HG03196 (cell line): ENCODE measurements around the gene NSMF.
"Not testable (repeated sequence)": the region's sequence is repeated elsewhere in the genome, so short reads cannot be mapped to it uniquely, and the experiment has no call there.

Source experiments
- ATAC-seq: cut with Tn5 transposase; IDR thresholded peaks from one replicate; pipeline ENCODE4 v1.9.1; 2021; ENCODE audit not compliant: unreplicated experiment

Gene NSMF

DNA sequence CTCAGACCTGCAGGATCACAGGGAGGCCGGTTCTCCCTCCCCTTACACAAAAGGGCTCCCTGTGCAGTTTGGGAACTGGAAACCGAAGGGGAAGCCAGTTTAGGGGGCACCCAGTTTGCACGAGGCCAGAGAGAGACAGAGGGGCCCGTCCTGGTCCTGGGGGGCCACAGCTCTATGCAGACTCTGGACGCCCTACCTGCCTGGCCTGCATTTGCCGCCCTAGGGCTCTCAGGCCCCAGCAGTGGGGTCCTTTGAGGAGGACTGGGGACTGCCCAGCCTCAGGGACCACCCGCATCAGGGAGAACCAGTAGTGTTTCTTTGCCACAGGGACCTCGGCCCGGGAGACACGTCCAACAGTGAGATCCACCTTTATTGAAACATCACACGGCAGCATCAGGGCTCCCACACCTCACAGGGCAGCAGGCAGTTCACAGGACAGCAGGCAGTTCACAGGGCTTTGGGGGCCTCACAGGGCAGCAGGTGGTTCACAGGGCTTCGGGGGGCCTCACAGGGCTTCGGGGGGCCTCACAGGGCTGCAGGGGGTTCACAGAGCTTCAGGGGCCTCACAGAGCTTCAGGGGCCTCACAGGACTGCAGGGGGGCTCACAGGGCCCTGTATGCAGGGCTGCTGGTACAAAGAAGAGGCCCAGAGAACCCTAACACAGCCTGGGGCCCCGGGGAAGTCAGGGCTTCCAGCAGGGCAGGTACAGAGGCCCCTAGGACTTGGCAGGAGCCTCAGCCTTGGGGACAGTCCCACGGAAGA, 648 bp upstream of the NSMF start:
- no peak for ATAC-seq

DNA sequence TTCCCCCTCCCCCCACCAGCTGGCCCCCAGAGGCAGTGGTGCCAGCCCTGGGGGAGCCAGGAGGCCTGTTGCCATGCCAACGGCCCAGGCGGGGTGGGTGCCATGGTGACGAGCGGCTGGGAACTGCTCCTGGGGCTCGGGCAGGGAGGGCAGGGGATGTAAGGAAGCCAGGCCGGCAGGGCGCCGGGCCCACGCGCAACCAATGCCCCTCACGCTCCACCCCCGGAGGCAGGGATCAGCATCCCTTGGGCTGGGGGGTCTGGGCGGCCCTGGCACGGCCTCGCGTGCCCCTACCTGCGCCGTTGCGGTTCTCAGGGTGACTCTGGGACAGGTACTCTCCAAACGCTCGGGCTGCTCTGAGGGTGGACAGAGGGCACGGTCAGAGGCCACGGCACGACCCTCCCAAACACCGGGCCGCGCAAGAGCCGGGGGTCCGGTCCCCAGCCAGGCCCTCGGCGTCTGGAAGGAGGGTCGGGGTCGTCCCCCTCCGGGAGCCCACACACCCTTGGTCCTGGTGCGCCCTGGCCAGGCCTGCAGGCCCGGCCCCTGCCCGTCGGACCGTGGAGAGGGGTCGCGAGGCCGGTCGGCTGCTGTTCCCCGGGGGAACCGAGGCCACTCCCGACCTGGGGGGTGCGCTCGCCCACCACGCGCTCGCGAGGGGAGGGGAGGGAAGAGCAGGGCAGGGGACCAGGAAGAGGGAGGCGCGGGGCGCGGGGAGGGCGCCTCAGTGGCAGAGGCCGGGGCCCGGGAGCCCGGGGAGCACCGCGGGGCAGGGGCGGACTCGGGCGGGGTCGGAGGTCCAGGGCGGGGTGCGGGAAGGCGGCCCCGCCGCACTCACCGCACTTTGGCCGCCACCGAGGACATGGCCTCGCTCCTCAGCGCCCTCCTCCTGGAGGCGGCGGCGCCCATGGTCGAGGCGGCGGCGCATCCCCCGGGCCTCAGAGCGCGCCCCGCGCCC, 661 bp downstream of the NSMF start:
- no peak for ATAC-seq

DNA sequence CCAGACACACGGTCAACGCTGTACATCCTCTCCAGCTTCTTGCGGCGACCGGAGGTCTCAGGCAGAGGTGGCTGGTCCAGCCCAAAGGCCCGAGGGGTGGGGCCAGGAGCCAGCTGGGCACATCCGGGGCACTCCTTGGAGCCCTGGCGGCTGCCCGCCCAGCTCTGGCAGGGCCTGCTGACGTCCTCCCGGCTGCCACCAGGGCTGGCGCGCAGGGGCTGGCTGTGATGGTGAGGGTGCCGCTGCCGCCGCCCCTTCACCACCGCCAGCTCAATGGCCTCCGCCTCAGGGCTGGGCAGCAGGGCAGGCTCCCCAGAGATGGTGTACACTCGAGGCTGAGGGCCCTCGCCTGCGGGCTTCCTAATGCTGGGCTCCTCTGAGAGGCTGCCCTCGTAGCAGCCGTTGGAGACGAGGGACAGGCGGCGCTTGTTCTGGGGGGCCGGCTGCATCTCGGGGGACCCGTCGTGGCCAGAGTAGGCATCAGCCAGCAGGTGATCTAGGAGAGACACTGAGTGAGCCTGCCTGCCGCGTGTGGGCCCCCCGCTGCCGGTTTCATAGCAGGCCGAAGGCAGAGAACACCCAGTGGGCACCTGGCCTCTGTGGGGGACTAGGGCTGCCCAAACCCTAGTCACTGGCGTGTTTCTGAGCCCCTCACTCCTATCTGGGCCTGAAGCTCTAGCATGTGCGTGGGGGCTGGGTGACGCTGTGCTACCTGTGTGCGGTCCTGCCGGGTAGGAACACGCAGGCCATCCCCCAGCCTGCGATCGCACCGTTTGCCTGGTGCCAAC, 1.5 kb downstream of the NSMF start:
- ATAC-seq: no peak

DNA sequence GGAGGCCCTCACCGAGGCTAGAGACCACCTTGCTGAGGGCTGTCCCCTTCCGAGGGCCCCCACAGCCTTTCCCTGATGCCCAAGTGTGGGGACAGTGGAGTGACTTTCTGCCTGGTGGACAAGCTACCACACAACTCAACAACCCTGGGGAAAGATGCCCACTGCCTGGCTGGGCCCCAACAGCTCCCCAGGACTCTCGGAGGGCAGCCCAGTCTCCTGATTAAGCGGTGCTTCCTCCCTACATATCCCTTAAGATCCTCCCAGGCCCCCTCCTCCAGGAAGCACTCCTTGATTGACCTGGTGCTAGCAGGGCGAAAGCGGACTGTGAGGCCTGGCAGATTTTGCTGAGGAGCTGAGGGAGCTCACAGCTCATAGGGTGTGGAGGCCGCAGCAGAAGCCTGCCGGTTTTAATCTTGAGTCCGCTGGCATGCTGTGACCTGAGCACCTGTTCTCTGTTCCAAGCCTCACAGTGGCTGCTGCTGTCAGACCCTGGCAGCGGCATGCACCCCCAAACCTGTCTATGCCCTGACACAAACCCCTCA, 2.2 kb downstream of the NSMF start:
- ATAC-seq: no peak

DNA sequence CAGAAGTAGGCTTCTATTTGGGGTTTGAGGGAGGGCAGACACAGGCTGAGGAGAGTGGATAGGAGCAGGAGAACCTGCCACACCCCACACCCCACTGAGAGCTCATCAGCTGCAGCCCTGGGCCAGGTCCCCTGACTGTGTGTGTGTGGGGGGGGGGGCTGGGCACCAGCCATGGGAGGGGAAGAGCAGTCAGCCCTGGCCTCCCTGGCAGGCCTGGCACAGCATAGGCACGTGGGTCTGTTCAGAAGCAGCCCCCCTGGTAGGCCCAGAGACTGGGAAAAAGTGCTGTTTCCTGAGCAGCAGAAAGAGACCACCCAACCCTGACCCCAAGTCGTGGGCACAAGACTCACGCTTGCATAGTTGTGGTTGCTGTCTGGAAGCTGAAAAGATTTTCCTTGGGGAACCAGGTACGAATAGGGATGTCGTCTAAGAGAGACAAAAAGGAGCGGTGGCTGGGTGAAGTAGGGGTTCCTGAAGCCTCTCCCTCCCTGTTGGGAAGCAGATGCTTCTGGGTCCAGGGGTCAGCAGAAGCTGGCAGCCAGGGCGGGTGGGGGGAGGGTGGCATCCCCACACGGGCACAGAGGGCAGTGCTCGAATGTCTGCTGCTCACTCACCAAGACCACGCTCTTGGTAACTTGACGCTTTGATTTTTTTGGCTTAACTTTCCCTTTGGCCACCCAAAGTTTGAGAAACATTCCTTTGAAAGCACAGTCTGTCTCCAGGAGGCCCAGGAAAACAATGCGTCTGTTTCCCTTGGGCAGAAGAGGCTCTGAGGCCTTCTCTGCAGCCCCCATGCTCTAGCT, 2.9 kb downstream of the NSMF start:
- no peak for ATAC-seq

DNA sequence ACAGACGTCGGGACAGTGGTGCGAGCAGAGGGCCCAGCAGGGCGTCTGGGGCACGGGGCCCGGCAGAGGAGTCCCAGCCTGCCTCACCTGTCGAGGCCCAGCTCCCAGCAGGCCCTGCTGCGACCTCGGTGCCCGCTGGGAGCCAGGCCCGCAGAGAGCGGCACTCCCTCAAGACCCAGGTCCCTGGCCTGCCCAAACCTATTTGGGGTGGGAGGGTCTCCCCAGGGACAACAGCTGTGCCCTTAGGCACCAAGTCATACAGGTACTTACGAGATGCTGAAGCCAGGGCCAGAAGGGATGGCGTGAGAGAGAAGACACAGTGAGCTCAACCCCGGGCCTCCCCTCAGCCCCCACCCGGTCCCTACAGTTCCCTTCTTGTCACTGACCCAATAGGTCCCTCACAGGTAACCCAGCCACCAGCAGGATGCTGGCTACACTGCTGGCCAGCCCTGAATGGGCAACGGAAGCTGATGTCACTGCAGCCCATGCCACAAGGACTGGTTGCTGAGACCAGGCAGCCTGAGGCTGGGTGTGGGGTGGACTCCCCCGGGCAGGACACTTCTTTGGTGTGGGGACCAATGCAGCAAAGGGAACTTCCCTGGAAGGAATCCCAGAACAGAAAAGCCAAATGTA, 3.7 kb downstream of the NSMF start:
- no peak for ATAC-seq

DNA sequence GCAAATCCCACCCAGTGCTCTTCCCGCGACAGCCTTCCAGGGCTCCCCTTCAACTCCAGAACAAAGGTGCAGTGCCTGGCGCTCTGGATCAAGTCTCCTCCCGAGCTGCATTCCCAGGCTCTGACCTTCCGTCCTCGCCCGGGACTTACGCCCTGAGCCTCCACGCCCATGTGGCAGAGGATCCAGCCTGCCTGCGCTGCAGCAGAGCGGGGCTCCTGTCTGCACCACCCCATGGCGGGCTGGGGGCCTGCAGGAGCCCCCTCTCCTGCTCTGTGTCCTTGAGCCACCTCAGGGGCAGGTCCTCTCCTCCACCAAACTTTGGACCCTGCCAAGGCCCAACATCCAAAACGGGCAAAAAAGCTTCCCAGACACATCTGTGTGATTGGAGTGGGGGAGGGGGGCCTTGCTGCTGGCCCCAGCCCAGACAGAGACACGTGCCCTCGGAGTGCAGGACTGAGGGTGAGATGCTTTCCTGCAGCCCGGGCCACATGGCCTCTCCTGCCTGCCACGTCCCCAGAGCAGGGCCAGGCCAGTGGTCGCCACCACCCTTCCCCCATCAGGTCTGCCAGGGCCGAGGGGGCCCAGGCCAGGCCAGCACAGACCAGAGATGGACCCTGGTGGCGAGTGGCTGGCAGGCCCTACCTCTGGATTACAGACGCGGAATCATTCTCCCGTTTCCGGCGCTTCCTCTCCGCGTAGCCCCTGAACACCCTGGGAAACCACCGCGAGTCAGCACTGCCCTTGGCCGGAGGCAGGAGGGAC, 4.4 kb downstream of the NSMF start:
- no peak for ATAC-seq

DNA sequence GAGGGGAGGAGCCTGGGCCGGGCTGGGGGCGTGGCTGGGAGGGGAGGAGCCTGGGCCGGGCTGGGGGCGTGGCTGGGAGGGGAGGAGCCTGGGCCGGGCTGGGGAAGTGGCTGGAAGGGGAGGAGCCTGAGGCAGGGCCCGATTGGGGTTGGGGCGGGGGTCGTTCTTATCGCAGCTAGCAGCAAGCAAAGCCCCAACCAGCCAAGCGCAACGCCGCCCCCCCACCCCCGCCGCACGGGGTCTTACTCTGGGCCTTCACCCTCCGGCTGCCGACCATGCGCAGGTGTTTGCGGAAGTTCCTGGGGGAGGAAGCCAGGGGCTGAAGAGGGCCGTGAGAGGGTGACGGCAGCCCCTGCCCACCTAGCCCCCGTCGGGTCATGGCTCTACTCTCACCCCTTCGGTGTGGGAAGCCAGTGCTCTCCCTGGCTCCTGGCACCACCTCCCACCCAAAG, 5.0 kb downstream of the NSMF start:
- ATAC-seq: no peak

DNA sequence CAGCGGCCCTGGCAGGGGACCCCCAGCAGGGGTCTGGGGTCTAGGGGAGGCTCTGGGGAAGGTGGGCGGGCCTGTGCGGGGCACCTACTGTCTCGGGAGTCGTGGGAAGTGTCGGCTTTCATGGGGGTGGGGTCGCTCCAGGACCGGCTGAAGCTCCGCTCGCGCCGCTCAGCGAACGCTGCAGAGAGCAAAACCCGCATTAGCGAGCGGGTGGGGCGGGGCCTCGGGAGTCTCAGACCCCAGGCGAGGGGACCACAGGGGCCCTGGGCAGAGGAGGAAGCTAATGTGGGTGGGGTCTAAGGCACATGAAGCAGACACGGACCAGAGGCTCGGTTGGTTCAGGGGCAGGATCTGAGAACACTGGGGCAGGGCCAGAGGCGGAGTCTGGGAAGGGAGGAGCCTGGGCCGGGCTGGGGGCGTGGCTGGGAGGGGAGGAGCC, 5.5 kb downstream of the NSMF start:
- ATAC-seq: peak; percentile 41

DNA sequence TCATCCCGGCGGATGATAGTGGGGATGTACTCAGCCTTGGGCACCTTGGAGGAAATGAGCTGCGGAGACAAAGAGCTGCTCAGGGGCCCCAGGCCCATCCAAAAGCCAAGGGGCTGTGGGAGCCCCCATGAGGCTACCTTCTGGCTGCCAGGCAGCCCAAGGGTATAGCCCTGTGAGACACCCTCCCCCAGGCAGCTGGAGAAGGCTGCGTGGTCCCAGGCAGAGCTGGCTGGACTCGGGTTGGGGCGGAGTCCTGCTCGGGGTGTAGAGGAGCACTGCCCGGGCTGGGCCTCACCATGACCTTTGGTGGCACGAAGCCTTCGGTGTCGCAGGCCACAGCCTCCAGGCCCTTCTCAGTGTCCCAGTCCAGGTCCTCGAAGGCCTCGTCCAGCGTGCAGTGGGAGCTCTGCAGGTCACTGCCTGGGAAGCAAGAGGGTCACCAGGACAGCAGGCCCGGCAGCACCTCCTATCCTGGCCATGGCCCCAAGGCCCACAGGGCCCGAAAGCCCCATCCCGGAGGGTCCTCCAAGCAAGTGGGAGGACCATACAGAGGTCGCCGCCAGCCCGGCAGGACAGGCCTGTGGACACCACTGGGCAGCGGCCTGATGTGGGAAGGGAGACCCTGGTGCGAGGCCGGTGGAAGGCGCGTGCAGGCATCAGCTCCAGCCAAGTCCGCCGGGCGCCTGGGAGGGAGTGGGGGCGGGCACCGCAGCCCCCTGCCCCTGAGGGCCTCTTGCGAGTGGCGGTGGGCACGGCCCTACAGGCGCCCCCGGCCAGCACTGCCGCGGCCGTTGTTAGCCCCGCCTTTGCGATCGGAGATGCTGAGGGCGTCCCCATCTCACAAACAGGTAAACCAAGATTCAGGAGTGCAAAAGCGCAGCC, 6.1 kb downstream of the NSMF start:
- ATAC-seq: no peak

DNA sequence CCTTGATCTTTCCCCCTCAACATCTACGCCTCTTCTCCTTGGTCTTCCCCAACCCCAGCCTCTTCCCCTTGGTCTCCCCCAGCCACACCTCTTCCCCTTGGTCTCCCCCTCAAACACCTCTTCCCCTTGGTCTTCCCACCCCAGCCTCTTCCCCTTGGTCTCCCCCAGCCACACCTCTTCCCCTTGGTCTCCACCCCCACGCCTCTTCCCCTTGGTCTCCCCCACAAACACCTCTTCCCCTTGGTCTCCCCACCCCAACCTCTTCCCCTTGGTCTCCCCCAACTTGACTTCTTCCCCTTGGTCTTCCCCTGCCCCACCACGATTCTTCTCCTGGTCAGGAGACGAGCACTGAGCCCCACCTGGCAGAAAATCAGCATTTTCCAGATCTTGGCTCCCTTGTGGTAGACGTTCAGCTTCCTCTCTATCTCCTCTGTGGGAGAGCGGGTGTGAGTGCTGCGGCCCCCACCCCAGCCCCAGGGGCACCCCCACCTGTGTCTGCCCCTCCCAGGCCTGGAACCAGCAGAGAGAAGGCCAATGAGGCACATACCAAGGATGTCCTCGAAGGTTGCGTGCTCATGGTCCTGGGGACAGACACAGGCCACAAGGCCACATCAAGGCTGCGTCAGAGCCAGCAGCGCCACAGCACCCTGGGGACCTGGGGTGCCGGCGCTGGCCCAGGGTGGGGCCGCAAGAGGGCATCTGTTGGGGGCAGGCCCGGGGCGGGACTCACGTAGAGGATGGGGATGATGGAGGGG, 7.0 kb downstream of the NSMF start:
- no peak for ATAC-seq

DNA sequence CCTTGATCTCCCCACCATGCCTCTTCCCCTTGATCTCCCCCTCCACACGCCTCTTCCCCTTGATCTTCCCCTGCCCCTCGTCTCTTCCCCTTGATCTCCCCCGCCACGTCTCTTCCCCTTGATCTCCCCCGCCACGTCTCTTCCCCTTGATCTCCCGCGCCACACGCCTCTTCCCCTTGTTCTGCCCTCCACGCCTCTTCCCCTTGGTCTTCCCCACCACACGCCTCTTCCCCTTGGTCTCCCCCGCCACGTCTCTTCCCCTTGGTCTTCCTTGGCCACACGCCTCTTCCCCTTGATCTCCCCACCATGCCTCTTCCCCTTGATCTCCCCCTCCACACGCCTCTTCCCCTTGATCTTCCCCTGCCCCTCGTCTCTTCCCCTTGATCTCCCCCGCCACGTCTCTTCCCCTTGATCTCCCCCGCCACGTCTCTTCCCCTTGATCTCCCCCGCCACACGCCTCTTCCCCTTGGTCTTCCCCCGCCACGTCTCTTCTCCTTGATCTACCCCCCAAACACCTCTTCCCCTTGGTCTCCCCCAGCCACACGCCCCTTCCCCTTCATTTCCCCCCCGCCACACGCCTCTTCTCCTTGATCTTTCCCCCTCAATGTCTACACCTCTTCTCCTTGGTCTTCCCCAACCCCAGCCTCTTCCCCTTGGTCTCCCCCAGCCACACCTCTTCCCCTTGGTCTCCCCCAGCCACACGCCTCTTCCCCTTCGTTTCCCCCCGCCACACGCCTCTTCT, 7.7 kb downstream of the NSMF start:
- ATAC-seq: not testable (repeated sequence)

DNA sequence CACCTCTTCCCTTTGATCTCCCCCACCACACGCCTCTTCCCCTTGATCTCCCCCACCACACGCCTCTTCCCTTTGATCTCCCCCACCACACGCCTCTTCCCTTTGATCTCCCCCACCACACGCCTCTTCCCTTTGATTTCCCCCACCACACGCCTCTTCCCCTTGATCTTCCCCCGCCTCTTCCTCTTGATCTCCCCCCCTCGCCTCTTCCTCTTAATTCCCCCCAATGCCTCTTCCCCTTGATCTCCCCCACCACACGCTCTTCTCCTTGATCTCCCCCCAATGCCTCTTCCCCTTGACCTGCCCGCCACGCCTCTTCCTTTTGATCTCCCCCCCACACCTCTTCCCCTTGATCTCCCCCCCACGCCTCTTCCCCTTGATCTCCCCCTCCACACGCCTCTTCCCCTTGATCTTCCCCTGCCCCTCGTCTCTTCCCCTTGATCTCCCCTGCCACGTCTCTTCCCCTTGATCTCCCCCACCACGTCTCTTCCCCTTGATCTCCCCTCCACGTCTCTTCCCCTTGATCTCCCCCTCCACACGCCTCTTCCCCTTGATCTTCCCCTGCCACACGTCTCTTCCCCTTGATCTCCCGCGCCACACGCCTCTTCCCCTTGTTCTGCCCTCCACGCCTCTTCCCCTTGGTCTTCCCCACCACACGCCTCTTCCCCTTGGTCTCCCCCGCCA, 8.5 kb downstream of the NSMF start:
- ATAC-seq: not testable (repeated sequence)

DNA sequence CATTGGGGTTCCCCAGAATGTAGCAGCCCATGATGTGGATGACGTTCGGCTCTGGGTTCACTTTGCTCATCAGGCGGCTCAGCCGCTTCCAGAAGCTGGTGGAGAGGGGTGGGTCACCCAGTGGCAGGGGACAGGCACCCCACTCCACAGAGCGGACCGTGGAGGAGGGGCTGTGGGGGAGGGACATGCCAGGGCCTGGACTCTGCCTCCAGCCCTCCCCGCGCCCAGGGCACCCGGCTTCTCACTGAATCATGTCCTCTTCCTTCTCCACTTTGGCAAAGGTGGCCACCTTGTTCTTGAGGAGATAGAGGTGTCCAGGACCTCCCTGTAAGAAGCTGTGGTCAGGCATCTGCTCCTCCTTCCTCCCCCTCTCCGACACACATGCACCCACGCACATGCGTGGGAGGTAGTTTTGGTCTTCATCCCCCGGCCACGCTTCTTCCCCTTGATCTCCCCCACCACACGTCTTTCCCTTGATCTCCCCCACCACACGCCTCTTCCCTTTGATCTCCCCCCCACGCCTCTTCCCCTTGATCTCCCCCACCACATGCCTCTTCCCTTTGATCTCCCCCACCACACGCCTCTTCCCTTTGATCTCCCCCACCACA, 9.1 kb downstream of the NSMF start:
- ATAC-seq: no peak

DNA sequence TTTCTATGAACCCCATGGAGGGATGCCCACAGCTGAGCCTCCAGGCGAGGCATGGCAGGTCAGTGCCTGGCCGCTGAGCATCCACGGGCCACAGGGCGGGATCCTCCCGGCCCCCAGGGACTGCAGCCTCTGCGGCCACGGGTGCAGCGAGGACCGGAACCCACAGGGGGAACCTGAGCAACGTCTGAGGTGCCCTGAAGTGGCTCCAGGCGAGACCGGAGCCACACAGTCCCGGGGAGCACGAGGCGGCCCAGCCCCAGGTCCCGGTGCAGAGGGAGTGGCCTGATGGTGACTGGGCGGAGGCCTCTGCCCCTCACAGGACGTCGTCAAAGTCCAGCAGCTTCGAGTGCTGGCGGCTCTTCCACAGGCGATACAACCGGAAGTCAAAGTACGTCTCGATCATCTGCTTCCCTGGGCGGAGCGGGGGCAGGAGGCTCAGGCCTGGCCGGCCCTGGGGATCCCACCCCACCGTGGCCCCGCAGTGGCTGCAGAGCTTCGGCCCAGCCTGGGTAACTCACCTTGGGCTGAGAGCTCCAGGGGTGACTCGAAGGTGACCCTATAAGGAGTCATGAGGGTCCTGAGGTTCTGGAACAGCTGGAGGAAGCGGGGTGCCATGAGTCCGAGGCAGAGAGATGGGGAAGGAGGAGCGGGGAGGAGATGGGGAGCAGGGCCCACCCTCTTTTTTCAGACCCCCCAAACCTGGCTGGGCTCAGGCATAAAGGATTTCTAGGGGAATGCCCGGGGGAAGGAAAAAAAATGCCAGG, 9.9 kb downstream of the NSMF start:
- no peak for ATAC-seq
